GM12873 (cell line): ENCODE data around the gene ACTN4.

ENCODE experiments used
- TF ChIP-seq, protein P1 (sequence below): IDR thresholded peaks from 2 replicates; pipeline ENCODE4 v1.5.1; 2012; ENCODE audit warnings: low read depth, mild to moderate bottlenecking, moderate library complexity, low read length, control low read depth; ENCODE audit not compliant: insufficient read depth; ENCODE audit errors: missing control alignments

Gene ACTN4

DNA sequence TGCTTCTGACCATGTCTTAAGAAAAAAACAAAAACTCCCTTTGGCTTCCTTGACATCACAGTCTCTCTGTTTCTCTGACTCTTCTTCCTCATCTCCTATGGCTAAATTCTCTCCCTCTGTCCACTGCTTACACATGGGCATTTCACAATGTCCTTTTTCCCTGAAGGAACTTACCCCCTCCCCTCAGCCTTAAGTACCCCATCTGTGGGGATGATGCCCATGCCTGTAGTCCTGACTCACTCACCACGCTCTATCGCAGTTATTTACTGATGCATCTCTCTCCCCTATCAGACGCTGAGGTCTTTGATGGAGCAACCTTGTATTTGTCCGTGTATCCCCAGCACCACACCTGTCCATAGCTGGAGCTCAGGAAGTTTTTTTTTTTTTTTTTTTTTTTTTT, 32.4 kb downstream of the ACTN4 start:
- TF ChIP-seq, protein P1, sequence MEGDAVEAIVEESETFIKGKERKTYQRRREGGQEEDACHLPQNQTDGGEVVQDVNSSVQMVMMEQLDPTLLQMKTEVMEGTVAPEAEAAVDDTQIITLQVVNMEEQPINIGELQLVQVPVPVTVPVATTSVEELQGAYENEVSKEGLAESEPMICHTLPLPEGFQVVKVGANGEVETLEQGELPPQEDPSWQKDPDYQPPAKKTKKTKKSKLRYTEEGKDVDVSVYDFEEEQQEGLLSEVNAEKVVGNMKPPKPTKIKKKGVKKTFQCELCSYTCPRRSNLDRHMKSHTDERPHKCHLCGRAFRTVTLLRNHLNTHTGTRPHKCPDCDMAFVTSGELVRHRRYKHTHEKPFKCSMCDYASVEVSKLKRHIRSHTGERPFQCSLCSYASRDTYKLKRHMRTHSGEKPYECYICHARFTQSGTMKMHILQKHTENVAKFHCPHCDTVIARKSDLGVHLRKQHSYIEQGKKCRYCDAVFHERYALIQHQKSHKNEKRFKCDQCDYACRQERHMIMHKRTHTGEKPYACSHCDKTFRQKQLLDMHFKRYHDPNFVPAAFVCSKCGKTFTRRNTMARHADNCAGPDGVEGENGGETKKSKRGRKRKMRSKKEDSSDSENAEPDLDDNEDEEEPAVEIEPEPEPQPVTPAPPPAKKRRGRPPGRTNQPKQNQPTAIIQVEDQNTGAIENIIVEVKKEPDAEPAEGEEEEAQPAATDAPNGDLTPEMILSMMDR = no peak

DNA sequence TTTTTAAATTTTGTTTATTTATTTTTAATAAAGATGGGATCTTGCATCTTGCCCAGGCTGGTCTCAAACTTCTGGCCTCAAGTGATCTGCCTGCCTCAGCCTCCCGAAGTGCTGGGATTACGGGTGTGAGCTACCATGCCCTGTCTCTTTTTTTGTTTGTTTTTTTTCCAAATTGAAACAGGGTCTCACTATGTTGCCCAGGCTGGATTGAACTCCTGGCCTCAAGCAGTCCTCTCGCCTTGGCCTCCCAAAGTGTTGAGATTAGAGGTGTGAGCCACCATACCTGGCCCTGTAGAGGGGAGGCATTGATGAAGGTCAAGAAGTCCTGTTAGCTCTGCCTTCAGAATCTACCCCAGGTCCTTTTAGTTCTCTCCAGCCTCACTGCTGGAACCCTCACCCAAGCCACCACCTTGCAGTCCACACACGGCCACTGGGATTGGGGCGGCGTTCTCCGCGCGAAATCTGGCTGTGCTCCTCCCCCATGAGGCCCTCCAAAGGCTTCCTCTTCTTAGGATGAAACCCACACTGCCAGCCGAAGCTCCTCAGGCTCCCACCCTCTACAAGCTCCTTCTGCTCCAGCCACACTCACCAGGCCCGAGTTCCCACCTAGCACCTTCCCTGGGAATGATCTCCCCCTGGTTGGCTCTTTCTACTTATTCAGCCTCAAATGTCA, 34.9 kb downstream of the ACTN4 start:
- TF ChIP-seq, protein P1 = no peak

DNA sequence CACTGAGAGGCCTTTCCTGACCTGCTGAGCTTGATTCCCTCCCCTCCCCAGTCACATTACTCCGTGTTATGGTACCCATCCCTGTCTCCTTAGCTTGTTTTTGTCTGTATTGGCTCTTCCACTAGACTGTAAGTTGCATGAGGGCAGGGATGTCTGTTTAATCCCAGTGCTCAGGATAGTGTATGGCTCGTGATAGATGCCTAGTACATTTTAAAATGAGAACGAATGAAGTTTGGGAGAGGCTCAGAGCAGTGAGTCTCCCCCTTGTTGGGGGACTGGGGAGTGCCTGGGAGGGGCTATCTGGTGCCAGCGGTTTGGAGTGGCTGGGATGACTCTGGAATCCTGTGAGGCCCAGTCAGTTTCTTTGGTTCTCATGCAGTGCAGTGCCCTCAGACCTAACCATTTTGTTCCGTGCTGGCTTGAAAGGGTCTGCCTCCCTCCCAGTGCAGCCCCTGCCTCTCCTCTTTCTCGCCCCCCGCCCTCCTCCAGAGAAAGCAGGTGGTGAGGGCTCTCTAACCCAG, 35.5 kb downstream of the ACTN4 start:
- TF ChIP-seq, protein P1 = no peak

DNA sequence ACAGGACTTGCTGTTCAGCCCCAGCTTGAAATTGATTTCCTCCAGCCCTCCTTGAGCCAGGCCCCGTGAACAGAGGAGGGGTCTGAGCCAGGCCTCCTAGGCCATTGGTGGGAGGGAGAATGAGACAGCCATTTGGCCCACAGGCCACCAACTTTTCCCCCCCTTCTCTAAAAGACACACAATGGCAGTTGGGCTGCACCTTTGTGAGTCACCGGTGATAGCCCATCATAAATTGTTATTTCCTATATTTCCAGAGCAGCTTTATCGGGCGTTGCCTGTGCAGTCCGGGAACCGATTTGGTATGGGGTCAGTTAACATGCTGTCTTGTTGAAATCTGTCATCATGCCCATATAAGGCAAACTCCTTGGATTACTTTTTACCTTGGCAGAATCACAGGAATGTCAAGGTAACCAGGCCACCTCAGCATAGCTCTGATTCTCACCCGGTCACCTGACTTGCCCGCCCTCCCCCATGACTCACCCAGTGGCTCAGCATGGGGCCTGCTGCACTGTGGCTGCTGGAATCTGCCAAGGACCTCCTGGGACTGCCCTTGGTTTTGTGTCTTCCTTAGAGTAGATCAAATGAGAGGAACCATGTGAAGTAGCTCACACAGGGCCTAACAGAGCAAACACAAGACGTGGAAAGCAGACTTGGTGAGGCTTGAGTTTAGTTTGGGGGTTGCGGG, 36.1 kb downstream of the ACTN4 start:
- TF ChIP-seq, protein P1 = no peak

GRCh38 chr19:38684078-38684861, 36.8 kb downstream of the ACTN4 start:
- TF ChIP-seq, protein P1 = no peak

GRCh38 chr19:38684862-38685665, 37.6 kb downstream of the ACTN4 start:
- TF ChIP-seq, protein P1 = no peak
